CD8-positive, alpha-beta memory T cell (primary cell): ENCODE measurements around the gene RNF144B. TPM values are rescaled to one million over a fixed set of nuclear protein-coding genes. Genes with fewer than 3 reads are reported as not detected.

Source experiments
- CTCF ChIA-PET: fragments of 350-600 bp; sonication (Branson Sonifier 250); formaldehyde crosslinking; loops from one replicate; lab custom pipeline; 2021; ENCODE audit warnings: antibody characterized with exemption; lab: Charles Lee
- POLR2A ChIA-PET: fragments of 350-600 bp; sonication (Branson Sonifier 250); formaldehyde crosslinking; loops from one replicate; lab custom pipeline; 2021; ENCODE audit warnings: antibody characterized with exemption; lab: Charles Lee
- DNase-seq, 5 donors: peaks; one replicate each; pipeline versions ENCODE4 v3.0.0 to v3.0.0-alpha.2; 2020 to 2022; ENCODE audit warnings: mixed read lengths in 1 of 5
- H3K27ac ChIP-seq: one replicate; pipeline ENCODE4 v1.7.0; 2013; ENCODE audit warnings: low read depth, mild to moderate bottlenecking, low read length, moderate library complexity
- H3K27me3 ChIP-seq: 2 replicates; pipeline ENCODE4 v1.7.0; 2013; ENCODE audit warnings: low read length, mild to moderate bottlenecking; ENCODE audit not compliant: insufficient read depth, poor library complexity, severe bottlenecking
- H3K36me3 ChIP-seq: 2 replicates; pipeline ENCODE4 v1.7.0; 2013; ENCODE audit warnings: mild to moderate bottlenecking, low read length, moderate library complexity; ENCODE audit not compliant: insufficient read depth
- H3K4me1 ChIP-seq: 2 replicates; pipeline ENCODE4 v1.7.0; 2013; ENCODE audit warnings: mild to moderate bottlenecking, low read length, moderate library complexity; ENCODE audit not compliant: insufficient read depth
- H3K4me3 ChIP-seq: 2 replicates; pipeline ENCODE4 v1.7.0; 2013; ENCODE audit warnings: mild to moderate bottlenecking, low read length
- H3K9me3 ChIP-seq: 2 replicates; pipeline ENCODE4 v1.7.0; 2013; ENCODE audit warnings: mild to moderate bottlenecking, low read length
- H3K27ac Mint-ChIP-seq, 8 donors: one replicate each; pipeline ENCODE4 v1.8.0; 2020 to 2021; ENCODE audit warnings: mixed read lengths in 8 of 8, mild to moderate bottlenecking in 6 of 8, inconsistent platforms in 3 of 8, moderate library complexity in 3 of 8
- H3K27me3 Mint-ChIP-seq, 2 donors: one replicate each; pipeline ENCODE4 v1.8.0; 2020 to 2021; ENCODE audit warnings: mixed read lengths in 2 of 2, mild to moderate bottlenecking in 1 of 2, moderate library complexity in 1 of 2
- H3K36me3 Mint-ChIP-seq, 3 donors: one replicate each; pipeline ENCODE4 v1.8.0; 2020 to 2021; ENCODE audit warnings: mixed read lengths in 3 of 3, inconsistent platforms in 1 of 3, mild to moderate bottlenecking in 1 of 3
- H3K4me1 Mint-ChIP-seq, 3 donors: one replicate each; pipeline ENCODE4 v1.8.0; 2020 to 2021; ENCODE audit warnings: mixed read lengths in 3 of 3, inconsistent platforms in 1 of 3, mild to moderate bottlenecking in 1 of 3
- H3K4me3 Mint-ChIP-seq, 7 donors: one replicate each; pipeline ENCODE4 v1.8.0; 2020 to 2021; ENCODE audit warnings: mixed read lengths in 7 of 7, mild to moderate bottlenecking in 6 of 7, moderate library complexity in 4 of 7, inconsistent platforms in 2 of 7
- H3K9me3 Mint-ChIP-seq, 5 donors: one replicate each; pipeline ENCODE4 v1.8.0; 2020 to 2022; ENCODE audit warnings: mixed read lengths in 5 of 5, mild to moderate bottlenecking in 3 of 5, moderate library complexity in 2 of 5, inconsistent platforms in 1 of 5
- polyA plus RNA-seq: library from polyadenylated mRNA; unstranded; fragments of 300-500 nt; fragmentation: Illumina TruSeq; gene quantifications from one replicate; pipeline ENCODE4 v1.2.3, GENCODE V29; 2021
- total RNA-seq, 2 experiments: library from RNA; stranded (reverse); gene quantifications; one replicate each; pipeline ENCODE4 v1.2.3, GENCODE V29; 2021

The RNF144B gene
- total and polyA plus RNA-seq, 3 experiments from 2014 or later, result 0.98 to 1.3 (median 1.2) TPM

- no peaks in the 10 kb centered on the region for H3K4me1 Mint-ChIP-seq
- Histone ChIP-seq H3K27me3 (no peaks in the 10 kb centered on the region), H3K4me1 (no peaks in the 10 kb centered on the region), H3K27ac (no peak overlapping the region), H3K36me3 (no peaks in the 10 kb centered on the region), H3K4me3 (no peak overlapping the region), H3K9me3 (no peaks in the 10 kb centered on the region)
- H3K9me3 Mint-ChIP-seq, result no peaks in the 10 kb centered on the region
- no peak overlapping the region for H3K27ac Mint-ChIP-seq
- no peaks in the 10 kb centered on the region for H3K36me3 Mint-ChIP-seq
- peaks cover 11 to 37% of the 10 kb centered on the region in 2 donors for H3K27me3 Mint-ChIP-seq
- CTCF ChIA-PET, result no interaction called here
- no peak overlapping the region for H3K4me3 Mint-ChIP-seq
- no peak for DNase-seq
- POLR2A ChIA-PET, result no interaction called here
Measured at GRCh38 chr6:18488004-18488403, 100.9 kb downstream of the RNF144B start.

- Mint-ChIP-seq H3K27ac (no peak overlapping the region), H3K4me3 (no peak overlapping the region), H3K9me3 (no peaks in the 10 kb centered on the region), H3K36me3 (no peaks in the 10 kb centered on the region), H3K4me1 (no peaks in the 10 kb centered on the region), H3K27me3 (peaks cover 11 to 33% of the 10 kb centered on the region in 2 donors)
- H3K36me3 ChIP-seq, result no peaks in the 10 kb centered on the region
- no peak overlapping the region for H3K27ac ChIP-seq
- DNase-seq, result no peak
- H3K9me3 ChIP-seq, result no peaks in the 10 kb centered on the region
- no peak overlapping the region for H3K4me3 ChIP-seq
- no peaks in the 10 kb centered on the region for H3K4me1 ChIP-seq
- no peaks in the 10 kb centered on the region for H3K27me3 ChIP-seq
- ChIA-PET CTCF (no interaction called here), POLR2A (no interaction called here)
Measured at GRCh38 chr6:18488526-18489270, 101.5 kb downstream of the RNF144B start.

DNA sequence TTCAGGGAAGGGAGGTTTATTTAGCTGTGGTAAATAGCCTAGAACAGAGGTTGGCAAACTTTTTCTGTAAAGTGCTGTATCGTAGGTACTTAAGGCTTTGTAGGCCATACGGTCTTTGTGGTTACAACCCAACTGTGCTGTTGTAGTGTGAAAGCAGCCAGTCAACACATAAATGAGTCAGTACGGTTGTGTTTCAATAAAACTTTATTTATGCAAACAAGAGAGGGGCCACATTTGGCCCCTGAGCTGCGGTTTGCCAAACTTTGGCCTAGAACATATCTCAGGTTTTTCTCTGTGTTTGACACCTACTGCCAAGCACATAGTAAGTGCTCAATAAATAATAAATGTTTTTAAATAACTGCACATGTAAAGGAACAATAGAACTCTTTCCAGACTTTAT, 102.2 kb downstream of the RNF144B start:
- Mint-ChIP-seq H3K9me3 (no peaks in the 10 kb centered on the region), H3K4me3 (no peak overlapping the region), H3K27me3 (peaks cover 11 to 33% of the 10 kb centered on the region in 2 donors), H3K36me3 (no peaks in the 10 kb centered on the region), H3K27ac (no peak overlapping the region), H3K4me1 (no peaks in the 10 kb centered on the region)
- Histone ChIP-seq H3K4me1 (no peaks in the 10 kb centered on the region), H3K36me3 (no peaks in the 10 kb centered on the region), H3K4me3 (no peak overlapping the region), H3K27me3 (no peaks in the 10 kb centered on the region), H3K9me3 (no peaks in the 10 kb centered on the region), H3K27ac (no peak overlapping the region)
- ChIA-PET POLR2A (no interaction called here), CTCF (no interaction called here)
- no peak for DNase-seq

DNA sequence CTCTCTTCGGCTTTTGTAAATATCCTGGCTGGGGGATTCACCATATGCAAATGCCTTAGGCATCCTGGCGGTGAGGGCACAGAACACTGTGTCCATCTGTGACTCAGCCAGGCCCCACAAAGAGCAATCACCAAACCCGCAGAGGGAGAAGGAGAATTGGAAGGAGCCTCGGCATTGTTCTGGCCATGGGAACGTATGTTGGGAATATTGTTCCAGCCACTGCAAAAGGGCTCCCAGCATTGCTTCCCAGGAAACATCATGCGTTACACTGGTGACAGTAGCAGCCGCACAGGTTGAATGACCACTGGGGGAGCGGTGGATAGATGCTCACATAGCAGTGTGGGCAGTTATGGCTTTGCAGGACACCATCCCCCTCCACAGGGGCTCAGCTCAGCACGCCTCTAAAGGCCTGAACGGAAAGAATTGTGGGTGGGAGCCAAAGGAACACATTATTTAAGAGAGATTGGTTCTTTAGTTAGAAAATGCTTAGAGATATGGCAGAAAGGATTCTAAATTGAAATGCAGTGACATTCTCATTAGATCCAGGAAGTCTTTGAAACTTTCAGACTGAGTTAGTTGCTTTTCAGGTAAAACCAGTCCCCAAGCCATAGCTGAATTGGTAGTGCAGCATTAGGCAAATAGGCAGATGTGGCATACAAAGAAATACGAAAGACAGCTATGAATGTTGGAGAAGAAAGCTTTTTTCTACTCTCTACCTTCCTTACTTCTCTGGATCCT, 104.3 kb downstream of the RNF144B start:
- Histone ChIP-seq H3K27me3 (no peaks in the 10 kb centered on the region), H3K9me3 (no peaks in the 10 kb centered on the region), H3K27ac (no peak overlapping the region), H3K4me1 (no peaks in the 10 kb centered on the region), H3K4me3 (no peak overlapping the region), H3K36me3 (no peaks in the 10 kb centered on the region)
- Mint-ChIP-seq H3K4me3 (no peak overlapping the region), H3K9me3 (no peaks in the 10 kb centered on the region), H3K27me3 (peaks cover 6 to 19% of the 10 kb centered on the region in 2 donors), H3K27ac (no peak overlapping the region), H3K4me1 (no peaks in the 10 kb centered on the region), H3K36me3 (no peaks in the 10 kb centered on the region)
- POLR2A ChIA-PET, result no interaction called here
- no peak for DNase-seq
- CTCF ChIA-PET, result no interaction called here

- CTCF ChIA-PET, result no interaction called here
- no peak overlapping the region for H3K27ac Mint-ChIP-seq
- peaks cover 0 to 13% of the 10 kb centered on the region in 2 donors for H3K27me3 Mint-ChIP-seq
- Histone ChIP-seq H3K4me1 (no peaks in the 10 kb centered on the region), H3K27me3 (no peaks in the 10 kb centered on the region), H3K36me3 (no peaks in the 10 kb centered on the region), H3K9me3 (no peaks in the 10 kb centered on the region), H3K4me3 (no peak overlapping the region), H3K27ac (no peak overlapping the region)
- DNase-seq, result no peak
- POLR2A ChIA-PET, result no interaction called here
- no peaks in the 10 kb centered on the region for H3K9me3 Mint-ChIP-seq
- H3K36me3 Mint-ChIP-seq, result no peaks in the 10 kb centered on the region
- H3K4me1 Mint-ChIP-seq, result no peaks in the 10 kb centered on the region
- H3K4me3 Mint-ChIP-seq, result no peak overlapping the region
Measured at GRCh38 chr6:18492972-18493371, 105.8 kb downstream of the RNF144B start.

DNA sequence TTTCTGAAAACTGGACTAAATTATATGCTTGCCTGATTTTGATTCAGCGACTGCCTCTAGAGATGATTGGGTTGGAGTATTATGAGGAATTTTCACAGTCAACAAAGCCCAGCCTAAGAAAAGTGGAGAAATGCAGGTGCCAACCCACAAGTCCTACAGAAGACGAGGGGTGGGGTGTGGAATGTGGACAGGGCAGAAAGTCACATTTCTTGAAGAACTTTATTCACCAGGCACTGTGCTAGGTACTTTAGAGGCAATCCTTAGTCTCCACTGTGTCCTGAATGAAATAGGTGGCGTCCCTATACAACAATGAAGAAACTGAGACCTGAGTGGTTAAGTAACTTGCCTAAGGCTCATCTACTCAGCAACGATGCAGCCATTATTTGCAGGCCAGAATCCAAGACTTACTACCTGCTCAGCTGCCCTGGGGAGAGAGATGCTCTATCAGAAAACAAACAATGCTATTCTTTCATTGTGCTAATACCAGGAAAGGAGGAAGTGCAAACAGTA, 106.3 kb downstream of the RNF144B start:
- Histone ChIP-seq H3K4me1 (no peaks in the 10 kb centered on the region), H3K36me3 (no peaks in the 10 kb centered on the region), H3K27ac (no peak overlapping the region), H3K9me3 (no peaks in the 10 kb centered on the region), H3K27me3 (no peaks in the 10 kb centered on the region), H3K4me3 (no peak overlapping the region)
- no peak for DNase-seq
- POLR2A ChIA-PET, result no interaction called here
- Mint-ChIP-seq H3K27me3 (peaks cover 0 to 13% of the 10 kb centered on the region in 2 donors), H3K9me3 (no peaks in the 10 kb centered on the region), H3K36me3 (no peaks in the 10 kb centered on the region), H3K4me1 (no peaks in the 10 kb centered on the region), H3K27ac (no peak overlapping the region), H3K4me3 (no peak overlapping the region)
- CTCF ChIA-PET, result no interaction called here

DNA sequence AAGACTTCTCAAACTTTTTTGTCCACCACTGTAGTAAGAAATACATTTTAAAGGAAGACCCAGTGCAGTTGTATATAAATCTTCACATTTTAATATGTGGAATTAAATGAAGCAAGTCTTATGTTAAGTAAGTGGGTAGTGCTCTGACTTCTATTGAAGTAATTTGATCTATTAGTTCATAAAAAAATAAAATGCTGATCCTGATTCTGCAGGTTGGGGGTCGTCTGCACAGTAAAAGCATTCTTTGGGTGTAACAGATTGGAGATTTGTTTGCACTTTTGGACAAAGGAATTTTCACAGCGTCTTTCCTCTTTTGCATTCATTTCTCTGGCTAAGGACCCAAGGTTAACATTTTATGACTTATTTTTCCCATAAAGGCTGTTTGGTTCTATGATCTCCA, 106.8 kb downstream of the RNF144B start:
- Mint-ChIP-seq H3K4me3 (no peak overlapping the region), H3K36me3 (no peaks in the 10 kb centered on the region), H3K9me3 (no peaks in the 10 kb centered on the region), H3K27me3 (peaks cover 0 to 10% of the 10 kb centered on the region in 2 donors), H3K4me1 (no peaks in the 10 kb centered on the region), H3K27ac (no peak overlapping the region)
- no peaks in the 10 kb centered on the region for H3K27me3 ChIP-seq
- no peak overlapping the region for H3K27ac ChIP-seq
- H3K4me1 ChIP-seq, result no peaks in the 10 kb centered on the region
- H3K4me3 ChIP-seq, result no peak overlapping the region
- DNase-seq, result no peak
- POLR2A ChIA-PET, result no interaction called here
- CTCF ChIA-PET, result no interaction called here
- no peaks in the 10 kb centered on the region for H3K36me3 ChIP-seq
- H3K9me3 ChIP-seq, result no peaks in the 10 kb centered on the region

- CTCF ChIA-PET, result no interaction called here
- no peak for DNase-seq
- no peaks in the 10 kb centered on the region for H3K27me3 ChIP-seq
- Mint-ChIP-seq H3K36me3 (no peaks in the 10 kb centered on the region), H3K27ac (no peak overlapping the region), H3K9me3 (no peaks in the 10 kb centered on the region), H3K4me3 (no peak overlapping the region), H3K4me1 (no peaks in the 10 kb centered on the region), H3K27me3 (peaks cover 0 to 6% of the 10 kb centered on the region in 2 donors)
- no peaks in the 10 kb centered on the region for H3K4me1 ChIP-seq
- POLR2A ChIA-PET, result no interaction called here
- H3K27ac ChIP-seq, result no peak overlapping the region
- H3K4me3 ChIP-seq, result no peak overlapping the region
- H3K36me3 ChIP-seq, result no peaks in the 10 kb centered on the region
- H3K9me3 ChIP-seq, result no peaks in the 10 kb centered on the region
Measured at GRCh38 chr6:18495236-18495635, 108.1 kb downstream of the RNF144B start.
